ENCODE results near the gene ANKRD24. TPM values are rescaled to one million over a fixed set of nuclear protein-coding genes. Genes with fewer than 3 reads are reported as not detected.
"Not testable (repeated sequence)": the region's sequence is repeated elsewhere in the genome, so short reads cannot be mapped to it uniquely, and the experiment has no call there.

ANKRD24 gene
- total RNA-seq, 4 donors from 2014 or later: 0.54 to 1.2 (median 0.77) TPM

DNA sequence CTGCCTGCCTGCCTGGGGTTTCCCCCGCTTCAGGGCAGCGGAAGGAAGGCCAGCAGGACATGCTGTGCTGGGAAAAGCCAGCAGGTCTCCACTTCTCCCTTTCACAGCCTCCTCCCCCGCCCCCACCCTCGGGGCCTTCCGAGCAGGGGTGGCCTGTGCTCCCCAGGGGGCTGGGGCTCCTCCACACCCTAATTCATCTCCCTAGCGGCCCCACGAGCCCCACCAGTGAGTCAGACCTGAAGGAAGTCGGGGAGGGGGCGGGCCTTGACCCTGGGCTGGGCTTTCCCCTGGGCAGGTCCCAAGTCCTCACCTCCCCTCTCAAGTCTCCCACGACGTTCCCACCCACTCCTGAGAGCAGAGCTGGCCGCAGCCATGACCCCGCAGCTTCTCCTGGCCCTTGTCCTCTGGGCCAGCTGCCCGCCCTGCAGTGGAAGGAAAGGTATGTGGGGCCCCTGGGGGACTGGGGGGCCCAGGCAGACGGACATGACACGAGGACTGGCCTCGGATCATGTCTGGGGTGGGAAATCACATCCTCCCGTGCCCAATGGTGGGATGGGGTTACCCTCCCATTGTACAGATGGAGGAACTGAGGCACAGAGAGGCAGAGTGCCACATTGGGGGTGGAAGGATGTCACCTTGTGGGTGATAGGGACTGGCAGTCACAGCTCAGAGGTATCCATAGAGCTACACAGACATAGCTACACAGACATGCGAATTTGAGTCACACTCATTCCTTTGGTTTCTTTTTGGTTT lies 46.9 kb downstream of the ANKRD24 start, which contains the start of gene EBI3:
Gene EBI3, plus strand, starts transcription at position 345 of the 753 bp plus-strand sequence. Its CDS starts 28 bp downstream, at position 373.
- Histone ChIP-seq H3K9me3 (no peaks in the 10 kb centered on the region), H3K36me3 (no peaks in the 10 kb centered on the region), H3K4me3 (replicated peaks in 1 of 3) (no peak within 1 kb of the TSS), H3K4me1 (no peaks in the 10 kb centered on the region), H3K27me3 (peaks cover 4% of the 10 kb centered on the region), H3K27ac (no peak within 1 kb of the TSS)
- TF ChIP-seq POLR2A (IDR thresholded peaks at IDR 0.05): no peak
- TF ChIP-seq, protein P1, sequence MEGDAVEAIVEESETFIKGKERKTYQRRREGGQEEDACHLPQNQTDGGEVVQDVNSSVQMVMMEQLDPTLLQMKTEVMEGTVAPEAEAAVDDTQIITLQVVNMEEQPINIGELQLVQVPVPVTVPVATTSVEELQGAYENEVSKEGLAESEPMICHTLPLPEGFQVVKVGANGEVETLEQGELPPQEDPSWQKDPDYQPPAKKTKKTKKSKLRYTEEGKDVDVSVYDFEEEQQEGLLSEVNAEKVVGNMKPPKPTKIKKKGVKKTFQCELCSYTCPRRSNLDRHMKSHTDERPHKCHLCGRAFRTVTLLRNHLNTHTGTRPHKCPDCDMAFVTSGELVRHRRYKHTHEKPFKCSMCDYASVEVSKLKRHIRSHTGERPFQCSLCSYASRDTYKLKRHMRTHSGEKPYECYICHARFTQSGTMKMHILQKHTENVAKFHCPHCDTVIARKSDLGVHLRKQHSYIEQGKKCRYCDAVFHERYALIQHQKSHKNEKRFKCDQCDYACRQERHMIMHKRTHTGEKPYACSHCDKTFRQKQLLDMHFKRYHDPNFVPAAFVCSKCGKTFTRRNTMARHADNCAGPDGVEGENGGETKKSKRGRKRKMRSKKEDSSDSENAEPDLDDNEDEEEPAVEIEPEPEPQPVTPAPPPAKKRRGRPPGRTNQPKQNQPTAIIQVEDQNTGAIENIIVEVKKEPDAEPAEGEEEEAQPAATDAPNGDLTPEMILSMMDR (IDR thresholded peaks at IDR 0.05): no peak
- WGBS, 2 donors: 17% methylated on average over 14 to 15 of the region's 19 CpGs
- peak in 1 of 2 donors; percentile 3 for DNase-seq
- intact Hi-C loops (cut with DNase I): no loop called here

DNA sequence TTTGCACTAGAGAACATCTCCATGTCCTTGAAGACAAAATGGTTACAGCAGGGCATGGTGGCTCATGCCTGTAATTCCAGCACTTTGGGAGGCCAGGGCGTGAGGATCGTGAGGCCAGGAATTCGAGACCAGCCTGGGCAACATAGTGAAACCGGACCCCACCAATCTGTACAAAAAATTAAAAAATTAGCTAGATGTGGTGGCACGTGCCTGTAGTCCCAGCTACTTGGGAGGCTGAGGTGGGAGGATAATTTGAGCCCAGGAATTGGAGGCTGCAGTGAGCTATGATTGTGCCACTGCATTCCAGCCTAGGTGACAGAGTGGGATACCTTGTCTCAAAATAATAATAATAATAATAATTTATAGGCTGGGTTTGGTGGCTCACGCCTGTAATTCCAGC lies 47.7 kb downstream of the ANKRD24 start:
- H3K36me3 ChIP-seq; H3K4me1 ChIP-seq; H3K27me3 ChIP-seq; intact Hi-C loops (cut with DNase I); H3K9me3 ChIP-seq; DNase-seq; H3K4me3 ChIP-seq (replicated peaks in 1 of 3); H3K27ac ChIP-seq: not testable (repeated sequence)
- 85 to 86% methylated on average over 6 of the region's 6 CpGs for WGBS, 2 donors

DNA sequence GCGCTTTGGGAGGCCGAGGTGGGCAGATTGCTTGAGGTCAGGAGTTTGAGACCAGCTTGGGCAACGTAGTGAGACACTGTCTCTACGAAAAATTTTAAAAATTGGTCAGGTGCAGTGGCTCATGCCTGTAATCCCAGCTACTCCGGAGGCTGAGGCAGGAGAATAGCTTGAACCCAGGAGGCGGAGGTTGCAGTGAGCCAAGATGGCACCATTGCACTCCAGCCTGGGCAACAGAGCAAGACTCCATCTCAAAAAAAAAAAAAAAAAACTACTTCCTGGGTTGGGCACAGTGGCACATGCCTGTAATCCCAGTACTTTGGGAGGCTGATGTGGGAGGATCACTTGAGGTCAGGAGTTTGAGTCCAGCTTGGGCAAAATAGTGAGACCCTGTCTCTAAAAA lies 49.0 kb downstream of the ANKRD24 start:
- H3K27me3 ChIP-seq; H3K36me3 ChIP-seq; H3K9me3 ChIP-seq; H3K4me1 ChIP-seq; H3K27ac ChIP-seq; DNase-seq; intact Hi-C loops (cut with DNase I); H3K4me3 ChIP-seq (replicated peaks in 1 of 3): not testable (repeated sequence)
- 88 to 92% methylated on average over 4 to 6 of the region's 6 CpGs for WGBS, 2 donors

- DNase-seq; H3K4me3 ChIP-seq (replicated peaks in 1 of 3); intact Hi-C loops (cut with DNase I); H3K4me1 ChIP-seq; H3K27me3 ChIP-seq; H3K36me3 ChIP-seq; H3K27ac ChIP-seq; H3K9me3 ChIP-seq: not testable (repeated sequence)
- WGBS, 2 donors: 84% methylated on average over 5 of the region's 5 CpGs
These were observed 49.6 kb downstream of the ANKRD24 start for GRCh38 chr19:4232139-4232538.

DNA sequence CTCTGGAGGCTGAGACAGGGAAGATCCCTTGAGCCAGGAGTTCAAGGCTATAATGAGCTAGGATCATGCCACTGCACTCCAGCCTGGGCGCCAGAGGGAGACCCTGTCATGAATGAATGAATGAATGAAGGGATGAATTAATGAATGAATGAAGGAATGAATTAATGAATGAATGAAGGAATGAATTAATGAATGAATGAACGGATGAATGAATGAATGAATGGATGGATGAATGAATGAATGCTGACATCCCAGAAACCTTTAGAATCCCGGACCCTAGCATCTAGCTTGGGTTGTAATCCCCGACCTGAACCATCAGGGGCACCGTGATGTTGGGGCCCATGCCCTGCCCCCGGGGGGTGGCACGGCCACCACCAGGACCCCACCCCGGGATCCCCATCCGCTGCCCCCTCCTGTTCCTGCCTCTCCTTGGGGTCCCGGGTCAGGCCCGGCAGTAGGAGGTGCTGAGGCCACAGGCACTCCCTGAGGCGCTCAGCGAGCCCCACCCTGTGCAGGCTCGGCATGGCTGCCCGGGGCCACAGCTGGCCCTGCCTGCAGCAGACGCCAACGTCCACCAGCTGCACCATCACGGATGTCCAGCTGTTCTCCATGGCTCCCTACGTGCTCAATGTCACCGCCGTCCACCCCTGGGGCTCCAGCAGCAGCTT lies 50.3 kb downstream of the ANKRD24 start:
- intact Hi-C loops (cut with DNase I): no loop called here
- Histone ChIP-seq H3K9me3 (no peaks in the 10 kb centered on the region), H3K27me3 (peaks cover 4% of the 10 kb centered on the region), H3K27ac (no peak overlapping the region), H3K4me1 (no peaks in the 10 kb centered on the region), H3K4me3 (replicated peaks in 1 of 3) (no peak overlapping the region), H3K36me3 (no peaks in the 10 kb centered on the region)
- TF ChIP-seq POLR2A (IDR thresholded peaks at IDR 0.05): no peak
- TF ChIP-seq, protein P1 (IDR thresholded peaks at IDR 0.05): no peak
- no peak for DNase-seq
- 61 to 62% methylated on average over 10 to 11 of the region's 21 CpGs for WGBS, 2 donors

- TF ChIP-seq POLR2A (IDR thresholded peaks at IDR 0.05): no peak
- TF ChIP-seq, protein P1 (IDR thresholded peaks at IDR 0.05): peak in 2 of 6 experiments; percentile 27 to 48
- Histone ChIP-seq H3K9me3 (no peaks in the 10 kb centered on the region), H3K27ac (no peak overlapping the region), H3K4me3 (replicated peaks in 1 of 3) (no peak overlapping the region), H3K36me3 (no peaks in the 10 kb centered on the region), H3K4me1 (no peaks in the 10 kb centered on the region), H3K27me3 (peaks cover 4% of the 10 kb centered on the region)
- WGBS, 2 donors: 29 to 35% methylated on average over 11 of the region's 11 CpGs
- DNase-seq: peak in 1 of 2 donors; percentile 21
- intact Hi-C loops (cut with DNase I): no loop called here
These were observed 50.9 kb downstream of the ANKRD24 start for GRCh38 chr19:4233282-4233853.

Data from thyroid gland (tissue), 4 donors.